ENCODE data around the gene USF2. TPM values are rescaled to one million over a fixed set of nuclear protein-coding genes. Genes with fewer than 3 reads are reported as not detected.

Gene USF2
- total RNA-seq, 1 donor from 2014 or later, result 156 TPM

DNA sequence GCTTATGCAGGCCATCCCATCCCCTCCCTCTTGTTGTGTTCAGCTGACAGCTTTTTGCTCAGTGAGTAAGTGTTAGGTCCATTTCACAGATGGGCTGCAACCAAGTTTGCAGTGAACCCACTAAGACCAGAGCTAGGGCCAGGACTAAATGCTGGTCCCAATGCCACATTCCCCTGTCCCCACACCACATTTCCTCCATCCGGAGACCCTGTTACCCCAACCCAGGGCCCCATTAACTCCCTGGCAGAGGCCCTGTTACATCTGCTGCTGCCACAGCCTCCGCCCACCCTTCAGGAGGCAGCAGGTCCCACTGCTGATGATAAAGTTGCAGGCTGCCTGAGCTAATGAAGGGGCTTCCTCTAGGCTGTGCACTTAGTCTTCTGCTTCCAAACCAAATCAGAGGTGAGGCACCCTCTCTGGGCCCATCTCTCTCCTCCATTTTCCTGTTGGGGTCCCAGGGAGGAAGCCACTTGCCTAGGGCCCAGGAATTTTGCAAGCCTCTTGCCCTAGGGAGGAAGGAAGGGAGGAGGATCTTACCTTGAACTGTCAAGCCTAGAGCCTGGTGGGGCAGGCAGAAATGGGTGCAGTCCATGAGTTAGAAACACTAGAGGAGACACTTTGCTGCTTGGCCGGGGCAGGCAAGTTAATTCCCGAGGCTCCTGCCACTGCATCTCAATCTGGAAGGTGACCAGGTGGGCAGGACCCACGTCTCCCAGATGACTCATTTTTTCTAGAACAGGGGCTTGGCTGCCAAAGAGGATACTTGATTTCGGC, 3.4 kb upstream of the USF2 start:
- Mint-ChIP-seq H3K27ac (peak overlapping the region; percentile 24), H3K36me3 (ENCODE audit: low read depth) (peaks cover 3% of the 10 kb centered on the region), H3K9me3 (no peaks in the 10 kb centered on the region), H3K4me1 (ENCODE audit: low read depth) (peaks cover 12% of the 10 kb centered on the region), H3K27me3 (ENCODE audit: insufficient read depth) (no peaks in the 10 kb centered on the region), H3K4me3 (peak overlapping the region; percentile 82)
- intact Hi-C loops (cut with micrococcal nuclease), result loop anchor here (5.0 to 10.0 kb wide), 3 partner anchors 53 to 282 kb away; partner anchors contain the start of gene TMEM147
- no peak for DNase-seq (ENCODE audit: low spot score)

DNA sequence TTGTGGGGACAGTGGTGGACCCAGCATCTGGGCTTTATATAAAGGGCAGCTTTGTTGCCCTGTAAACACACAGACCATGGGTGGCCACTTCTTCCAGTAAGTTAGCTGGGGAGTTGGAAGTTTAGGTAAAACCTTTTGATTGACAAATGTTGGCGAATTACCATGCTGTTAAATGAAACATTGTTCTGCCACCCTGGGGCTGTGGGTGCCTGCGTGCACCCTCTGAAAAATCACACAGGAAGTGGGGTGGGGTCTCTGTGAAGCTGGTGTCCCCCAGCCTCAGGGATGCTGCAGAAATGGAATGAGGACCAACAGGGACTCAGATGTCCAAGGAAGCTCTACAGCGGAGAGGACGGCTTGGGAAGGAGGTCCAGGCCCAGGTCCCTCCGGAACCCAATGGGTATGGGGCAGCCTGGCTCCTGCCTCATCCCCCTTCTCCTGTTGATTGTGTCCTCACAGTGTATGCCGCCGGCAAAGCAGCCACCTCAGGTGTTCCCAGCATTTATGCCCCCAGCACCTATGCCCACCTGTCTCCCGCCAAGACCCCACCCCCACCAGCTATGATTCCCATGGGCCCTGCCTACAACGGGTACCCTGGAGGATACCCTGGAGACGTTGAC, 2.8 kb upstream of the USF2 start:
- peaks cover 12% of the 10 kb centered on the region for H3K4me1 Mint-ChIP-seq (ENCODE audit: low read depth)
- peak overlapping the region; percentile 82 for H3K27ac Mint-ChIP-seq
- no peaks in the 10 kb centered on the region for H3K27me3 Mint-ChIP-seq (ENCODE audit: insufficient read depth)
- peak overlapping the region; percentile 82 for H3K4me3 Mint-ChIP-seq
- peaks cover 10% of the 10 kb centered on the region for H3K36me3 Mint-ChIP-seq (ENCODE audit: low read depth)
- DNase-seq (ENCODE audit: low spot score), result no peak
- intact Hi-C loops (cut with micrococcal nuclease), result loop anchor here (2.0 to 10.0 kb wide), 4 partner anchors 54 to 281 kb away; partner anchors contain the start of gene TMEM147
- H3K9me3 Mint-ChIP-seq, result no peaks in the 10 kb centered on the region

DNA sequence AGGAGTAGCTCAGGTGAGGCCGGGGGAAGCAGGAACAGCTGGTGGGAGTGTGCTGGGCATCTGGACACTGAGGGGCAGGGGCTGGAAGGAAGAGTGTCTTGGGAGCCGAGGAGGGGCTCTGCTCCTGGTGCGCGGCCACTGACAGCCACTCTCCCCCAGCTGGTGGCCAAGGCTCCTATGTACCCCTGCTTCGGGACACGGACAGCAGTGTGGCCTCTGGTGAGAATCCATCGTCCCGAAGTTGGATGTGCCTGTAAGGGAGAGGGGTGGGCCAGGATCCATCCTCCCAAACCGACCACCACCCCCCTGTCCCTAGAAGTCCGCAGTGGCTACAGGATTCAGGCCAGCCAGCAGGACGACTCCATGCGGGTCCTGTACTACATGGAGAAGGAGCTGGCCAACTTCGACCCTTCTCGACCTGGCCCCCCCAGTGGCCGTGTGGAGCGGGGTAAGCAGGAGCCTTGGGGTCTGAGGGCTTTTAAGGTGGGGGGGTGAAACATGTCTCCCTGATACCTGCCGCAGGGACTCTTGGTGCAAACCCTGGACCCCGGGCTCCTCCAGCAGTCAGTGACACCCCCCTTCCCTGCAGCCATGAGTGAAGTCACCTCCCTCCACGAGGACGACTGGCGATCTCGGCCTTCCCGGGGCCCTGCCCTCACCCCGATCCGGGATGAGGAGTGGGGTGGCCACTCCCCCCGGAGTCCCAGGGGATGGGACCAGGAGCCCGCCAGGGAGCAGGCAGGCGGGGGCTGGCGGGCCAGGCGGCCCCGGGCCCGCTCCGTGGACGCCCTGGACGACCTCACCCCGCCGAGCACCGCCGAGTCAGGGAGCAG, 2.0 kb upstream of the USF2 start:
- peak overlapping the region; percentile 82 for H3K27ac Mint-ChIP-seq
- peak overlapping the region; percentile 93 for H3K4me3 Mint-ChIP-seq
- H3K36me3 Mint-ChIP-seq (ENCODE audit: low read depth), result peaks cover 17% of the 10 kb centered on the region
- intact Hi-C loops (cut with micrococcal nuclease), result loop anchor here (2.0 to 10.0 kb wide), 4 partner anchors 54 to 281 kb away; partner anchors contain the start of gene TMEM147
- peaks cover 12% of the 10 kb centered on the region for H3K4me1 Mint-ChIP-seq (ENCODE audit: low read depth)
- no peaks in the 10 kb centered on the region for H3K9me3 Mint-ChIP-seq
- no peaks in the 10 kb centered on the region for H3K27me3 Mint-ChIP-seq (ENCODE audit: insufficient read depth)
- DNase-seq (ENCODE audit: low spot score), result no peak

- Mint-ChIP-seq H3K27me3 (ENCODE audit: insufficient read depth) (no peaks in the 10 kb centered on the region), H3K4me3 (peak overlapping the region; percentile 93), H3K27ac (peak overlapping the region; percentile 94), H3K4me1 (ENCODE audit: low read depth) (peaks cover 17% of the 10 kb centered on the region), H3K9me3 (no peaks in the 10 kb centered on the region), H3K36me3 (ENCODE audit: low read depth) (peaks cover 24% of the 10 kb centered on the region)
- intact Hi-C loops (cut with micrococcal nuclease), result loop anchor here (2.0 to 10.0 kb wide), 4 partner anchors 55 to 280 kb away; partner anchors contain the start of gene TMEM147
- DNase-seq (ENCODE audit: low spot score), result peak; percentile 35
Measured at GRCh38 chr19:35267353-35267817, 1.4 kb upstream of the USF2 start.

- intact Hi-C loops (cut with micrococcal nuclease), result loop anchor here (1.0 to 10.0 kb wide), 6 partner anchors 20 to 360 kb away; partner anchors contain the start of gene TMEM147
- peak; percentile 78 for DNase-seq (ENCODE audit: low spot score)
- peak overlapping the region; percentile 94 for H3K27ac Mint-ChIP-seq
- peaks cover 26% of the 10 kb centered on the region for H3K36me3 Mint-ChIP-seq (ENCODE audit: low read depth)
- peaks cover 17% of the 10 kb centered on the region for H3K4me1 Mint-ChIP-seq (ENCODE audit: low read depth)
- peak overlapping the region; percentile 93 for H3K4me3 Mint-ChIP-seq
- H3K9me3 Mint-ChIP-seq, result no peaks in the 10 kb centered on the region
- H3K27me3 Mint-ChIP-seq (ENCODE audit: insufficient read depth), result no peaks in the 10 kb centered on the region
Measured at GRCh38 chr19:35267818-35268535, 785 bp upstream of the USF2 start.

DNA sequence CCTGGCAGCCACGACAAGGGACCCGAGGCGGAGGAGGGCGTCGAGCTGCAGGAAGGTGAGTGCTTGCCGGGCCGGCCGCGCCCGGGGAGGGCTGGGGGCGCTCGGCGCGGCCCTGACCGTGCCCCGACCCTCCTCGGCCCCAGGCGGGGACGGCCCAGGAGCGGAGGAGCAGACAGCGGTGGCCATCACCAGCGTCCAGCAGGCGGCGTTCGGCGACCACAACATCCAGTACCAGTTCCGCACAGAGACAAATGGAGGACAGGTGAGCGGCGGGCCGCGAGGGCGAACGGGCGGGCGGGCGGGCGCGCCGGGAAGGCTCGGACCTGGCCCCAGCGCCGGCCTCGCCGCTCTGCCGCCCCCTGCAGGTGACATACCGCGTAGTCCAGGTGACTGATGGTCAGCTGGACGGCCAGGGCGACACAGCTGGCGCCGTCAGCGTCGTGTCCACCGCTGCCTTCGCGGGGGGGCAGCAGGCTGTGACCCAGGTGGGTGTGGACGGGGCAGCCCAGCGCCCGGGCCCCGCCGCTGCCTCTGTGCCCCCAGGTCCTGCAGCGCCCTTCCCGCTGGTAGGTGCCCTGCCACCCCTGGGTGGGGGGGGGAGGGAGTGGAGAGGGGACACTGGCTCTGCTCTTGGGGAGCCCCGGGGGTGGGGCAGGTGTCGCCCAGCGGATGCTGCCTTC, 816 bp downstream of the USF2 start:
- Mint-ChIP-seq H3K27me3 (ENCODE audit: insufficient read depth) (no peaks in the 10 kb centered on the region), H3K4me1 (ENCODE audit: low read depth) (peaks cover 17% of the 10 kb centered on the region), H3K9me3 (no peaks in the 10 kb centered on the region), H3K4me3 (peak overlapping the region; percentile 77), H3K36me3 (ENCODE audit: low read depth) (peaks cover 36% of the 10 kb centered on the region), H3K27ac (peak overlapping the region; percentile 34)
- peak; percentile 71 for DNase-seq (ENCODE audit: low spot score)
- intact Hi-C loops (cut with micrococcal nuclease), result loop anchor here (1.0 to 10.0 kb wide), 7 partner anchors 57 to 278 kb away; partner anchors contain the start of genes FFAR1 and TMEM147

GRCh38 chr19:35270381-35270811, 1.6 kb downstream of the USF2 start:
- peak overlapping the region; percentile 75 for H3K4me3 Mint-ChIP-seq
- peaks cover 17% of the 10 kb centered on the region for H3K4me1 Mint-ChIP-seq (ENCODE audit: low read depth)
- DNase-seq (ENCODE audit: low spot score), result no peak
- intact Hi-C loops (cut with micrococcal nuclease), result no loop called here
- H3K9me3 Mint-ChIP-seq, result no peaks in the 10 kb centered on the region
- H3K27me3 Mint-ChIP-seq (ENCODE audit: insufficient read depth), result no peaks in the 10 kb centered on the region
- no peak overlapping the region for H3K27ac Mint-ChIP-seq
- H3K36me3 Mint-ChIP-seq (ENCODE audit: low read depth), result peaks cover 38% of the 10 kb centered on the region

DNA sequence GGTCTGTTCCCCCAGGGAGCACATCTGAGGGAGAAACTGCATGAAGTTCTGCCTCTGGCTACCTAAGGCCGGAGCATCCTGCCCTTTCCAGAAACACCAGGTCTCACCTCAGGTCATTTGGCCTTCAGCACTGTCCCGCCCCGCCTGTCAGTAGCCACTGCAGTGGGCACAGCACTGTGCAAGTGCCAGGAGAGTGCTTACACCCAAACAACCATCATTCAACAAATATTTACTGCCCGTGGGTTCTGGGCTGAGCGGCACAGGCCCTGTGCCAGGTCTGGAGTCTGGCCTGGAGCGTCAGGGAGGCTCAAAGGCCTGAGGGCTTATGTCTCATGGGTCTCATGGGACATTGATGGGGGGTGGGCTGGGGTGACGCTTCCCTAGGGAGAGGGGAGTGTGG, 2.8 kb downstream of the USF2 start:
- no peak overlapping the region for H3K27ac Mint-ChIP-seq

DNA sequence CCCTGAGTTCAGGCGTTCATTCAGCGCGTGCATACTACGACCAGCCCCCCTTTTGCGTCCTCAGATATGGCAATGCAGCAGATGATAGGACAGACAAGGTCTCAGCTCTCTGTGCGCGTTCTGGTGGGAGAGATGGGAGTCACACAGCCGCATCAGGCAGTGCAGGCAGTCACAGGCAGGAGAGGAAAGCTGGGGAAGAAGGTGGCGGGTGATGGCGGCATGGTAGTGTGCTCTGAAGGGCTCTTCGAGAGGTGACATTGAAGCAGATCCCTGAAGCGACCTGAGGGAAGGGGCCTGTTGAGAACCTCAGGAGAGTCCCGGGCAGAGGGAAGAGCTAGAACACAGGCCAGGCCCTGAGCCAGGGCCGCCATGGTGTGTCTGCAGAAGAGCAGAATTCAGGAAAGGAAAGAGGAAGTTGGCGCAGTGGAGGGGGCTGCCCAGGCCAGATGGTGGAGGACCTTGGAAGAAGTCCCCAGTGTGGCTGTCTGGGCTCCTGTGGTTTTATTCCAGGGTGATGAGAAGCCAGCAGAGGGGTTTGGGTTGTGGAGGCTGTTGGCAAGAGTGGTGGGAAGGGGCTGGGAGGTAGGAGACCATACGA, 3.5 kb downstream of the USF2 start:
- Mint-ChIP-seq H3K27ac (peak overlapping the region; percentile 61), H3K9me3 (no peaks in the 10 kb centered on the region), H3K36me3 (ENCODE audit: low read depth) (peaks cover 45% of the 10 kb centered on the region), H3K27me3 (ENCODE audit: insufficient read depth) (no peaks in the 10 kb centered on the region), H3K4me1 (ENCODE audit: low read depth) (peaks cover 6% of the 10 kb centered on the region), H3K4me3 (no peak overlapping the region)
- DNase-seq (ENCODE audit: low spot score), result no peak
- intact Hi-C loops (cut with micrococcal nuclease), result no loop called here

More for the DNA sequence above, 2.8 kb downstream of the USF2 start:
- no peak for DNase-seq (ENCODE audit: low spot score)
- peaks cover 42% of the 10 kb centered on the region for H3K36me3 Mint-ChIP-seq (ENCODE audit: low read depth)
- intact Hi-C loops (cut with micrococcal nuclease), result no loop called here
- H3K27me3 Mint-ChIP-seq (ENCODE audit: insufficient read depth), result no peaks in the 10 kb centered on the region
- peaks cover 7% of the 10 kb centered on the region for H3K4me1 Mint-ChIP-seq (ENCODE audit: low read depth)
- H3K9me3 Mint-ChIP-seq, result no peaks in the 10 kb centered on the region
- H3K4me3 Mint-ChIP-seq, result no peak overlapping the region

DNA sequence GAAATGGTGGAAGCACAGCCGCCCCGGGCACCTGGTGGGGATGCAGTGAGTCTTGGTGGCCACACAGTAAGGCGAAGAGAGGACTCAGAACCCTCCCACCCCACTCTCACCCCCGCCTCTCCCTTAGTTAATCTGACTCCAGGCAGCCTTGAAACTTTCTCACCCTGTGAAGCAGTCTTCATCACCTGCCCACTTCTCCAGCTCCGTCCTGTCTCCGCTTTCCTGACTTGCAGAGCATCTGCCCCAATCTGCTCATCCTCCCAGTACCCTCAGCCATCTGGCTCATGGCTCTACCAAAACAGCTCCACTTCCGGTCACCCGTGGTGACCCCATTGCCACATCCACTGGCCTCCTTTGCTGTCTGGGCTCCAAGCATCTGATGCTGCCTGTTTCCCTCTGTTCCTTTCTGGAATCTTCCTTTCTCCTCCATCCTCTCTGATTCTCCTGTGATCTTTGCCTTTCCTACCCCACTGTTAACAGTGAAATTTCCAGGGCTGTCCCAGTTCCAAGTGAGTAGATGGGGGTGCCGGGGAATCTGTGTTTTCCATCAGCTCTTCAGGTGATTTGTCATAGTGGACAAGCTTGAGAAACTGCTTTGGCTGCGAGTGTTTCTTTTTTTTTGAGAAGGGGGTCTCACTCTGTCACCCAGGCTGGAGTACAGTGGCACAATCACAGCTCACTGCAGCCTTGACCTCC, 4.3 kb downstream of the USF2 start:
- Mint-ChIP-seq H3K27ac (peak overlapping the region; percentile 6), H3K4me1 (ENCODE audit: low read depth) (peaks cover 6% of the 10 kb centered on the region), H3K9me3 (no peaks in the 10 kb centered on the region), H3K27me3 (ENCODE audit: insufficient read depth) (no peaks in the 10 kb centered on the region), H3K4me3 (no peak overlapping the region), H3K36me3 (ENCODE audit: low read depth) (peaks cover 45% of the 10 kb centered on the region)
- DNase-seq (ENCODE audit: low spot score), result no peak
- intact Hi-C loops (cut with micrococcal nuclease), result no loop called here
